Sciatic nerve (tissue), 2 donors: ENCODE results near the gene SCFD2. TPM values are rescaled to one million over a fixed set of nuclear protein-coding genes. Genes with fewer than 3 reads are reported as not detected.
"Not testable (repeated sequence)": the region's sequence is repeated elsewhere in the genome, so short reads cannot be mapped to it uniquely, and the experiment has no call there.

Experiments used
- ATAC-seq: fragments of 200-7000 bp; cut with Tn5 transposase; one replicate; pipeline ENCODE4 v1.9.1; 2020; ENCODE audit warnings: mild to moderate bottlenecking, moderate library complexity
- DNase-seq: peaks from one replicate; pipeline ENCODE4 v3.0.0-alpha.2; 2020; ENCODE audit warnings: low spot score
- intact Hi-C: fragments of 100-400 bp; cut with DNase I; formaldehyde crosslinking; loops from one replicate; pipeline ENCODE4 v1.14.2; 2022
- total RNA-seq: library from RNA; stranded (reverse); fragmentation: NEBNext Ultra II Directional; extraction: Animal tissue kit (Norgen Biotek cat#: 25700); gene quantifications from one replicate; pipeline ENCODE4 v1.2.1, GENCODE V29; 2021
- donor health status: DM: no; HTN: no; CAD: no.
- donor health status: DM: no; HTN: no; CAD: no.

The SCFD2 gene
- total RNA-seq, 1 donor from 2014 or later = 16.3 TPM

DNA sequence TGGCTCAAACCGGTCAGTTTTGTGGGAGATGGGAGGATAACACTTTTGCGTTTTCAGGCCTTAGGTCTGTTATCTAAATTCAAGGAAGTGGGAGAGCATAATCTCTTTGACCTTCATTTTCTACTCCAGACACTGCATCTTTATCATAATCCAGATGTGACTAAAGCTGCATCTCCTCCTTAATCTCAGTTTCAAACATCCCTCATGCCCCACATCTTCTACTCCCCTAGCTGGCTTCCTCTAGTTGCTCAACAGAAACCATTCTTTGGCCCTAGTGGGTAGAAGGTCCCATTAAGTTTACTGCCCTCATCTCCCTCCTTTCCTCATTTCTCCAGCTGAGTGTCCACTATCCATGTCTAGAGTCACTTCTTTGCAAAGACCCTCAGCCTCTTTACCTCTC lies 522.5 kb downstream of the SCFD2 start:
- ATAC-seq (no peak), DNase-seq (no peak)
- intact Hi-C loops = no loop called here

GRCh38 chr4:52842792-52843191 lies 523.1 kb downstream of the SCFD2 start:
- DNase-seq (no peak), ATAC-seq (no peak)
- intact Hi-C loops = no loop called here

GRCh38 chr4:52841682-52842456 lies 524.0 kb downstream of the SCFD2 start:
- intact Hi-C loops = no loop called here
- DNase-seq = no peak
- no peak for ATAC-seq

- intact Hi-C loops = no loop called here
- no peak for DNase-seq
- ATAC-seq = no peak
Measured at GRCh38 chr4:52840531-52841370, 525.1 kb downstream of the SCFD2 start.

- ATAC-seq (peak; percentile 64), DNase-seq (no peak)
- intact Hi-C loops = no loop called here
Measured at GRCh38 chr4:52838729-52839586, 526.9 kb downstream of the SCFD2 start.

- DNase-seq (no peak), ATAC-seq (peak; percentile 32)
Measured at GRCh38 chr4:52837716-52838558, 527.9 kb downstream of the SCFD2 start.

DNA sequence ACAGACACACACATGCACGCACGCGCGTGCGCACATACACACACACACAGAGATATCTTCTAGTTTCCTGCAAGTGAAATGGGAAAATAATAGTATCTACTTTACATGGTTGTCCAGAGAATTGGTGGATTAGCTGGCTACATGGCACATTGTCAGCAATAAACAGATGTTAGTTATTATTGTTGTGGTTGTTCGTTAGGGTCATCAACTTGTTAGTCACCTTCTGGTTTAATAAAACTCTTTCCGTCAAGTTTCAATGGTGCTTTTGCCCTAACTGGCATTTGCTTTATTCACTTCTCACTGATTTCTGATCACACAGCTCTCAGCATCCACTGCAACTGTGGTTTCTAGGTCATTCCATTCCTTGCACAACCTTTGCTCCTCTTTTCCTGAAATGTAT lies 529.2 kb downstream of the SCFD2 start:
- ATAC-seq (no peak), DNase-seq (no peak)
- intact Hi-C loops = no loop called here

More at GRCh38 chr4:52837716-52838558, 527.9 kb downstream of the SCFD2 start:
- intact Hi-C loops = no loop called here

DNA sequence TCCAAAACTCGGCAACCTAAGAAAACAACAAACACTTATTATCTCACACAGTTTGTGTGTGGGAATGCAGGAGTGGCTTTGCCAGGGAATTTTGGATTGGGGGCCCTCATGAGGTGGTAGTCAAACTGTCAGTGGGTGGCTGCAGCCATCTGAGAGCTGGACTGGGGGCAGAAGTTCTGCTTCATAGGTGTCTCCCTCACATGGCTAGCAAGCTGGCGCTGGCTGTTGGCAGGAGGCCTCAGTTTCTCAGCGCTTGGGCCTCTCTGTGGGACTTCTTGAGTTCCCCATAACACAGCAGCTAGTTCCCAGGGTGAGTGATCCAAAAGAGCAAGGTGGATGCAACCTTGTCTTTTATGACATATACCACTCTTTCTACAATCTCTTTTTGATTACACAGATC lies 529.7 kb downstream of the SCFD2 start:
- ATAC-seq (no peak), DNase-seq (no peak)
- intact Hi-C loops = no loop called here

DNA sequence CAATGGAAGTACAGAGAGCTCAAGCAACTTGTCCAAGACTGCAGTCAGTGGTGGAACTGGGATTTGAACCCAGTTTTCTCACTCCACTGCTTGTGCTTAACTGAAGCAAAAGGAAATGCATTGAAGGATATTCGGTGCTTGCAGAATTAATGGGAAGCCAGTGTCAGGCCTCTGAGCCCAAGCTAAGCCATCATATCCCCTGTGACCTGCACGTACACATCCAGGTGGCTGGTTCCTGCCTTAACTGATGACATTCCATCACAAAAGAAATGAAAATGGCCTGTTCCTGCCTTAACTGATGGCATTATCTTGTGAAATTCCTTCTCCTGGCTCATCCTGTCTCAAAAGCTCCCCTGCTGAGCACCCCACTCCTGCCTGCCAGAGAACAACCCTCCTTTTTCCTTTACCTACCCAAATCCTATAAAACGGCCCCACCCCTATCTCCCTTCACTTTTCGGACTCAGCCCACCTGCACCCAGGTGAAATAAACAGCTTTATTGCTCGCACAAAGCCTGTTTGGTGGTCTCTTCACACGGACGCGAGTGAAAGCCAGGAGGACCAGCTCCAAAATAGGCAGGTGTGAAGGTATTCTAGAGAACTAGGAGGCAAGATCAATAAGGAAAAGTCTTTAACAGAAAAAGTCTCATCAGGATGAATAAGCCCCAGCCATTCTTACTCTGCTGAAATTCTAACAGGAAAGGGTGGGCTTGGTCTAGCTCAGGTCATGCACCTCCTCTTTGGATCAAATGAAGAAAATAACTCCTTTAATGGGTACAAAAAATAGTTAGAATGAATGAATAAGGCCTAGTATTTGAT lies 531.0 kb downstream of the SCFD2 start:
- intact Hi-C loops, DNase-seq, ATAC-seq: not testable (repeated sequence)

- intact Hi-C loops = no loop called here
- DNase-seq (no peak), ATAC-seq (no peak)
Measured at GRCh38 chr4:52833941-52834525, 531.8 kb downstream of the SCFD2 start.

GRCh38 chr4:52825460-52826090 lies 540.3 kb downstream of the SCFD2 start:
- DNase-seq = no peak
- intact Hi-C loops = no loop called here

DNA sequence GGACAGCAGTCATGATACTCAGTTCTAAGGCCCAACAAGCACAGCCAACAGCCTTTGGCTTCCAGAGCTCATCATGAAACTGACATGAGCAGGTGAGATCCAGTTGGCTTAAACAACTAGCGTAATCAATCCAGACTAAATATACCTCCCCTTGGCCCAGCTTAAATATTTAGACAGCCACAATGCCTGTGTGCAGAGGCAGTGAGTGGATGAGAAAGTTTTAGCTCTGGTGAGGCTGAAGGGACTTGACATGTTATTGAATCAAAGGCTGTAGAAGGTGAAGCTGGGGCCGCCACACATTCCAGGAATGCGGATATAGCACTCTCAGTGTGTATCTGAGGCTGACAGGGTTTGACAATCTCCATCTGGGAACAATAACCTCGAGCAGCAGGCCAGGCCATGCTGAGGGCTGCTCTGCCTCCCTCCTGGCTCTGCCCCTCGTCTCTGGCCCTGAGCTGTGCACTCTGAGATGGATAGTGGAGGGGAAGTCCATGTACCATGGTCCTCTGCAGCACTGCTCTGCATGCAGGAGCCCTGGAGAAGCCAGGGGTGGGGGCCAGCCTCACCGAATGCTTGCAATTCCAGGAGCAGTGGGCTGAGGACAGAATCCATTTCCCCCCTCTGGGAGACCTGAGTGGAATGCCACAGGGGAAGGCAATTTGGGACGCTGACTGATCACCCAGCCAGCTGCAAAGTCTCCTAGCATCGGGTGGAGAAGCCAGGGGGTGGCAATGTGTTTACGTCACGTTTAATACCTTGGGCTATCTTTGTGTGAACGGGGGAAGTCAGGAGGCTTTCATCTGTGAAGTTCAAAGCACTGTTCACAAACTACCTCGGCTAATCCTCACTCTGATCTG lies 541.0 kb downstream of the SCFD2 start:
- no peak for ATAC-seq
- intact Hi-C loops = no loop called here
- DNase-seq = no peak

More at GRCh38 chr4:52825460-52826090, 540.3 kb downstream of the SCFD2 start:
- ATAC-seq = no peak

DNA sequence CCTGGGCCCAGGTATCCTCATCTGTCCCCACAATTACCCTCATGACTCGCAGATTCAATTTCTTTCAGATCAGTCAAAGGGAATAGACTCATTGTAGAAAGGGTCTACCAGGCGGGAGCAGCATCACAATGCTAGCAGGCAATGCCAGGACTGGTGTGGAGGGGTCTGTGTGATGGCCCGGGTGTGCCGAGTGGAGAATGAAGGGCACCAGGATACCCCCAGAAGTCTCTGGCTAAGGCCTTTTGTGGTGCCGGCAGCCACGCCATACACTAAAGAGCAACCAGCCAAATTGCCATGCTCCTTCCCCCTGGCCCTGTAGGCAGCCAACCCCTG lies 541.6 kb downstream of the SCFD2 start:
- intact Hi-C loops = no loop called here
- no peak for ATAC-seq
- no peak for DNase-seq

GRCh38 chr4:52823702-52824092 lies 542.2 kb downstream of the SCFD2 start:
- DNase-seq = no peak
- ATAC-seq = no peak
- intact Hi-C loops = no loop called here
